ENCODE data around the gene BPIFB1. TPM values are rescaled to one million over a fixed set of nuclear protein-coding genes. Genes with fewer than 3 reads are reported as not detected.

Gene BPIFB1
- total and polyA plus RNA-seq, 10 of the 15 experiments (the other 5 are each of a cell fraction or from before 2014, with no cell fraction given), result 0.13 TPM; not detected in 9

DNA sequence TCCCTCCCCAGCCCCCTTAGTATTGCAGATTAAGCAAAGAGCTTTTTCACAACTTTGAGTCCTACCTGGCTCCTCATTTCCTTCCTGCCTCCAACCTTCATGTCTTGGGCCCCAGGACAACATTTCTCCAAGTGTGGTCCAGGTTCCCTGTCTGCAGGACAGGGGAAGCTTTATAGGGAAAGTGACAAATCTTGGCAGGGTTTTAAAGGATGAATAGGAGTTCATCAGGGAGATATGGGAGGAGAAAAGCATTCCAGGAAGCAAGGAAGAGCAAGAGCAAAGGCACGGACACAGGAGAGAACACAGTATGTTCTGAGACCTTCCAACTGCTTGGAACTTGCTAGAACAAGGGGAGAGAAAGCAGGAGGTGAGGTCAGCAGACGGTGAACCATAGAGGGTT, 1.9 kb downstream of the BPIFB1 start (continued):
- TF ChIP-seq, protein P1, sequence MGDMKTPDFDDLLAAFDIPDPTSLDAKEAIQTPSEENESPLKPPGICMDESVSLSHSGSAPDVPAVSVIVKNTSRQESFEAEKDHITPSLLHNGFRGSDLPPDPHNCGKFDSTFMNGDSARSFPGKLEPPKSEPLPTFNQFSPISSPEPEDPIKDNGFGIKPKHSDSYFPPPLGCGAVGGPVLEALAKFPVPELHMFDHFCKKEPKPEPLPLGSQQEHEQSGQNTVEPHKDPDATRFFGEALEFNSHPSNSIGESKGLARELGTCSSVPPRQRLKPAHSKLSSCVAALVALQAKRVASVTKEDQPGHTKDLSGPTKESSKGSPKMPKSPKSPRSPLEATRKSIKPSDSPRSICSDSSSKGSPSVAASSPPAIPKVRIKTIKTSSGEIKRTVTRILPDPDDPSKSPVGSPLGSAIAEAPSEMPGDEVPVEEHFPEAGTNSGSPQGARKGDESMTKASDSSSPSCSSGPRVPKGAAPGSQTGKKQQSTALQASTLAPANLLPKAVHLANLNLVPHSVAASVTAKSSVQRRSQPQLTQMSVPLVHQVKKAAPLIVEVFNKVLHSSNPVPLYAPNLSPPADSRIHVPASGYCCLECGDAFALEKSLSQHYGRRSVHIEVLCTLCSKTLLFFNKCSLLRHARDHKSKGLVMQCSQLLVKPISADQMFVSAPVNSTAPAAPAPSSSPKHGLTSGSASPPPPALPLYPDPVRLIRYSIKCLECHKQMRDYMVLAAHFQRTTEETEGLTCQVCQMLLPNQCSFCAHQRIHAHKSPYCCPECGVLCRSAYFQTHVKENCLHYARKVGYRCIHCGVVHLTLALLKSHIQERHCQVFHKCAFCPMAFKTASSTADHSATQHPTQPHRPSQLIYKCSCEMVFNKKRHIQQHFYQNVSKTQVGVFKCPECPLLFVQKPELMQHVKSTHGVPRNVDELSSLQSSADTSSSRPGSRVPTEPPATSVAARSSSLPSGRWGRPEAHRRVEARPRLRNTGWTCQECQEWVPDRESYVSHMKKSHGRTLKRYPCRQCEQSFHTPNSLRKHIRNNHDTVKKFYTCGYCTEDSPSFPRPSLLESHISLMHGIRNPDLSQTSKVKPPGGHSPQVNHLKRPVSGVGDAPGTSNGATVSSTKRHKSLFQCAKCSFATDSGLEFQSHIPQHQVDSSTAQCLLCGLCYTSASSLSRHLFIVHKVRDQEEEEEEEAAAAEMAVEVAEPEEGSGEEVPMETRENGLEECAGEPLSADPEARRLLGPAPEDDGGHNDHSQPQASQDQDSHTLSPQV (IDR thresholded peaks at IDR 0.05), result no peak
- TF ChIP-seq SUZ12 (IDR thresholded peaks at IDR 0.05; ENCODE audit: unreplicated experiment) (no peak), CHD4 (IDR thresholded peaks at IDR 0.05) (no peak), IRF4 (IDR thresholded peaks at IDR 0.05; ENCODE audit: low read depth, low read length) (no peak), SREBF1 (IDR thresholded peaks at IDR 0.05; ENCODE audit: low read length) (no peak), STAT1 (conservative IDR thresholded peaks at IDR 0.05) (no peak), FOXM1 (IDR thresholded peaks at IDR 0.05; ENCODE audit: low read depth, low read length) (no peak), PAX5 (IDR thresholded peaks at IDR 0.05; ENCODE audit: borderline replicate concordance, low read depth, low read length) (no peak), NFYB (IDR thresholded peaks at IDR 0.05; ENCODE audit: insufficient read depth, low read depth, low read length) (no peak), CHD2 (IDR thresholded peaks at IDR 0.05; ENCODE audit: borderline replicate concordance, low read depth, low read length) (no peak), CBX3 (IDR thresholded peaks at IDR 0.05; ENCODE audit: borderline replicate concordance, low read depth) (no peak), TAF1 (IDR thresholded peaks at IDR 0.05; ENCODE audit: borderline replicate concordance, low read depth, low read length) (no peak), TARDBP (IDR thresholded peaks at IDR 0.05; ENCODE audit: borderline replicate concordance) (no peak)
- TF ChIP-seq, protein P2, sequence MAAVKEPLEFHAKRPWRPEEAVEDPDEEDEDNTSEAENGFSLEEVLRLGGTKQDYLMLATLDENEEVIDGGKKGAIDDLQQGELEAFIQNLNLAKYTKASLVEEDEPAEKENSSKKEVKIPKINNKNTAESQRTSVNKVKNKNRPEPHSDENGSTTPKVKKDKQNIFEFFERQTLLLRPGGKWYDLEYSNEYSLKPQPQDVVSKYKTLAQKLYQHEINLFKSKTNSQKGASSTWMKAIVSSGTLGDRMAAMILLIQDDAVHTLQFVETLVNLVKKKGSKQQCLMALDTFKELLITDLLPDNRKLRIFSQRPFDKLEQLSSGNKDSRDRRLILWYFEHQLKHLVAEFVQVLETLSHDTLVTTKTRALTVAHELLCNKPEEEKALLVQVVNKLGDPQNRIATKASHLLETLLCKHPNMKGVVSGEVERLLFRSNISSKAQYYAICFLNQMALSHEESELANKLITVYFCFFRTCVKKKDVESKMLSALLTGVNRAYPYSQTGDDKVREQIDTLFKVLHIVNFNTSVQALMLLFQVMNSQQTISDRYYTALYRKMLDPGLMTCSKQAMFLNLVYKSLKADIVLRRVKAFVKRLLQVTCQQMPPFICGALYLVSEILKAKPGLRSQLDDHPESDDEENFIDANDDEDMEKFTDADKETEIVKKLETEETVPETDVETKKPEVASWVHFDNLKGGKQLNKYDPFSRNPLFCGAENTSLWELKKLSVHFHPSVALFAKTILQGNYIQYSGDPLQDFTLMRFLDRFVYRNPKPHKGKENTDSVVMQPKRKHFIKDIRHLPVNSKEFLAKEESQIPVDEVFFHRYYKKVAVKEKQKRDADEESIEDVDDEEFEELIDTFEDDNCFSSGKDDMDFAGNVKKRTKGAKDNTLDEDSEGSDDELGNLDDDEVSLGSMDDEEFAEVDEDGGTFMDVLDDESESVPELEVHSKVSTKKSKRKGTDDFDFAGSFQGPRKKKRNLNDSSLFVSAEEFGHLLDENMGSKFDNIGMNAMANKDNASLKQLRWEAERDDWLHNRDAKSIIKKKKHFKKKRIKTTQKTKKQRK (IDR thresholded peaks at IDR 0.05; ENCODE audit: low read depth, low read length), result no peak
